Vagina (tissue), 2 donors: Measurements from ENCODE around the gene FCN2. TPM values are rescaled to one million over a fixed set of nuclear protein-coding genes. Genes with fewer than 3 reads are reported as not detected.

Source experiments
- DNase-seq, 2 donors: peaks; one replicate each; pipeline ENCODE4 v3.0.0-alpha.2; 2017; ENCODE audit errors: extremely low spot score in 2 of 2
- H3K27ac ChIP-seq: fragments of 200-600 bp; sonication (generic); one replicate; pipeline ENCODE4 v1.5.1; 2019
- H3K27me3 ChIP-seq: fragments of 200-600 bp; sonication (generic); one replicate; pipeline ENCODE4 v1.5.1; 2019
- H3K36me3 ChIP-seq, 2 donors: fragments of 200-600 bp; sonication (generic); one replicate each; pipeline ENCODE4 v1.5.1; 2017 to 2019
- H3K4me1 ChIP-seq: fragments of 200-600 bp; sonication (generic); one replicate; pipeline ENCODE4 v1.5.1; 2019
- H3K4me3 ChIP-seq, 2 donors: fragments of 200-600 bp; sonication (generic); 1 replicate in 1 of 2; 2 replicates in 1 of 2; pipeline ENCODE4 v1.5.1; 2016 to 2019
- H3K9me3 ChIP-seq: fragments of 200-600 bp; sonication (generic); one replicate; pipeline ENCODE4 v1.5.1; 2019
- CTCF ChIP-seq, 3 experiments: fragments of 450-650 bp in 2 of 3; fragments of 200-600 bp in 1 of 3; sonication (generic) in 1 of 3; IDR thresholded peaks; one replicate each; pipeline ENCODE4 v1.5.1; 2017 to 2019; ENCODE audit warnings: antibody characterized with exemption in 3 of 3, mild to moderate bottlenecking in 2 of 3, moderate library complexity in 2 of 3
- POLR2A ChIP-seq, 2 donors: fragments of 450-650 bp; IDR thresholded peaks; one replicate each; pipeline ENCODE4 v1.6.1; 2017; ENCODE audit warnings: antibody characterized with exemption in 2 of 2, mild to moderate bottlenecking in 2 of 2, moderate library complexity in 2 of 2
- POLR2AphosphoS5 ChIP-seq, 2 donors: sonication (generic); formaldehyde crosslinking; IDR thresholded peaks; one replicate each; pipeline ENCODE4 v1.9.0; 2017; ENCODE audit warnings: antibody characterized with exemption in 2 of 2, mild to moderate bottlenecking in 2 of 2, low read depth in 1 of 2; ENCODE audit not compliant: insufficient read depth in 1 of 2
- intact Hi-C: fragments of 100-400 bp; cut with DNase I; formaldehyde crosslinking; loops from one replicate; pipeline ENCODE4 v1.15.1; 2023
- microRNA-seq: library from miRNA; unstranded; fragments of <30 nt; microRNA quantifications from one replicate; pipeline ENCODE4, GENCODE V29; 2017; ENCODE audit warnings: borderline number of aligned reads, borderline replicate concordance
- small RNA-seq: library from RNA; depleted of rRNA; stranded (forward); fragments of <200 nt; gene quantifications from one replicate; pipeline ENCODE3, GENCODE V24; 2016
- total RNA-seq: library from RNA; depleted of rRNA; stranded (reverse); fragments of >200 nt; gene quantifications from one replicate; pipeline ENCODE4 v1.2.3, GENCODE V29; 2016

FCN2 gene
- total RNA-seq, 1 donor from 2014 or later = not detected

GRCh38 chr9:134932606-134933005, 52.0 kb downstream of the FCN2 start:
- intact Hi-C loops = no loop called here
- H3K27ac ChIP-seq = no peak overlapping the region
- H3K9me3 ChIP-seq = no peaks in the 10 kb centered on the region
- DNase-seq = no peak
- no peaks in the 10 kb centered on the region for H3K4me1 ChIP-seq
- no peaks in the 10 kb centered on the region for H3K36me3 ChIP-seq
- no peaks in the 10 kb centered on the region for H3K27me3 ChIP-seq
- no peak for TF ChIP-seq POLR2A (IDR thresholded peaks at IDR 0.05)
- TF ChIP-seq POLR2AphosphoS5 (IDR thresholded peaks at IDR 0.05; ENCODE audit: insufficient read depth in 1 of 2, low read depth in 1 of 2) = no peak
- TF ChIP-seq CTCF (IDR thresholded peaks at IDR 0.05) = no peak
- no peak overlapping the region for H3K4me3 ChIP-seq

GRCh38 chr9:134933076-134933659, 52.6 kb downstream of the FCN2 start:
- Histone ChIP-seq H3K9me3 (no peaks in the 10 kb centered on the region), H3K27ac (no peak overlapping the region), H3K27me3 (no peaks in the 10 kb centered on the region), H3K4me3 (no peak overlapping the region), H3K4me1 (no peaks in the 10 kb centered on the region), H3K36me3 (no peaks in the 10 kb centered on the region)
- intact Hi-C loops = no loop called here
- TF ChIP-seq POLR2AphosphoS5 (IDR thresholded peaks at IDR 0.05; ENCODE audit: insufficient read depth in 1 of 2, low read depth in 1 of 2) (no peak), CTCF (IDR thresholded peaks at IDR 0.05) (no peak), POLR2A (IDR thresholded peaks at IDR 0.05) (no peak)
- DNase-seq = no peak

- Histone ChIP-seq H3K27me3 (no peaks in the 10 kb centered on the region), H3K9me3 (no peaks in the 10 kb centered on the region), H3K27ac (no peak overlapping the region), H3K36me3 (no peaks in the 10 kb centered on the region), H3K4me1 (no peaks in the 10 kb centered on the region), H3K4me3 (no peak overlapping the region)
- no peak for DNase-seq
- intact Hi-C loops = no loop called here
- TF ChIP-seq POLR2A (IDR thresholded peaks at IDR 0.05) = no peak
- no peak for TF ChIP-seq CTCF (IDR thresholded peaks at IDR 0.05)
- no peak for TF ChIP-seq POLR2AphosphoS5 (IDR thresholded peaks at IDR 0.05; ENCODE audit: insufficient read depth in 1 of 2, low read depth in 1 of 2)
These were observed 54.5 kb downstream of the FCN2 start for GRCh38 chr9:134935056-134935640.

GRCh38 chr9:134935701-134936345, 55.2 kb downstream of the FCN2 start:
- Histone ChIP-seq H3K4me3 (no peak overlapping the region), H3K27ac (no peak overlapping the region), H3K27me3 (no peaks in the 10 kb centered on the region), H3K4me1 (no peaks in the 10 kb centered on the region), H3K36me3 (no peaks in the 10 kb centered on the region), H3K9me3 (no peaks in the 10 kb centered on the region)
- TF ChIP-seq POLR2AphosphoS5 (IDR thresholded peaks at IDR 0.05; ENCODE audit: insufficient read depth in 1 of 2, low read depth in 1 of 2) = no peak
- intact Hi-C loops = no loop called here
- DNase-seq = no peak

- no peak overlapping the region for H3K27ac ChIP-seq
These were observed 55.9 kb downstream of the FCN2 start for GRCh38 chr9:134936346-134937163.

More at GRCh38 chr9:134936346-134937163, 55.9 kb downstream of the FCN2 start:
- H3K4me3 ChIP-seq = no peak overlapping the region
- no peak for TF ChIP-seq POLR2AphosphoS5 (IDR thresholded peaks at IDR 0.05; ENCODE audit: insufficient read depth in 1 of 2, low read depth in 1 of 2)
- no peak for DNase-seq
- H3K9me3 ChIP-seq = no peaks in the 10 kb centered on the region
- intact Hi-C loops = no loop called here
- no peaks in the 10 kb centered on the region for H3K4me1 ChIP-seq
- H3K27me3 ChIP-seq = no peaks in the 10 kb centered on the region
- no peaks in the 10 kb centered on the region for H3K36me3 ChIP-seq

Small RNA genes within 50 kb of the gene (microRNA-seq; reads per million reads assigned to microRNA genes)
- gene MIR3689A (not detected), gene MIR3689B (not detected), gene MIR3689C (not detected), gene MIR3689D1 (not detected), gene MIR3689D2 (not detected), gene MIR3689E (not detected), gene MIR3689F (not detected)

Small RNA genes within 50 kb of the gene (small RNA-seq; reads per million reads assigned to genes)
- gene AL603650.1 (not detected), gene MIR3689A (not detected), gene MIR3689B (not detected), gene MIR3689C (not detected), gene MIR3689D1 (not detected), gene MIR3689D2 (not detected), gene MIR3689E (not detected), gene MIR3689F (not detected)

Other genes with a start within 250 kb of the FCN2 start
- 36.6 TPM for gene COL5A1, start 239.0 kb upstream of the FCN2 start, total RNA-seq
- gene FCN1, start 37.1 kb downstream of the FCN2 start, total RNA-seq = 1.7 TPM
- gene OLFM1, start 206.9 kb downstream of the FCN2 start, total RNA-seq = 39.0 TPM